Limb (tissue), 2 donors: ENCODE data around the gene ARL13B.
"Not testable (repeated sequence)": the region's sequence is repeated elsewhere in the genome, so short reads cannot be mapped to it uniquely, and the experiment has no call there.

ENCODE experiments used
- DNase-seq, 2 donors: peaks; one replicate each; pipeline ENCODE4 v3.0.0-alpha.2; 2016; ENCODE audit errors: extremely low spot score in 2 of 2

The ARL13B gene

GRCh38 chr3:94062513-94063404 is 82.8 kb downstream of the ARL13B start, which contains the start of the genes DHFR2 and NSUN3:
TSS of gene DHFR2 (minus strand) at chr3:94062916. CDS start at chr3:94061511, 1,405 bp downstream.
TSS of gene NSUN3 (plus strand) at chr3:94063061. CDS start at chr3:94063127, 66 bp downstream.
- peak; percentile 88 to 97 for DNase-seq

DNA sequence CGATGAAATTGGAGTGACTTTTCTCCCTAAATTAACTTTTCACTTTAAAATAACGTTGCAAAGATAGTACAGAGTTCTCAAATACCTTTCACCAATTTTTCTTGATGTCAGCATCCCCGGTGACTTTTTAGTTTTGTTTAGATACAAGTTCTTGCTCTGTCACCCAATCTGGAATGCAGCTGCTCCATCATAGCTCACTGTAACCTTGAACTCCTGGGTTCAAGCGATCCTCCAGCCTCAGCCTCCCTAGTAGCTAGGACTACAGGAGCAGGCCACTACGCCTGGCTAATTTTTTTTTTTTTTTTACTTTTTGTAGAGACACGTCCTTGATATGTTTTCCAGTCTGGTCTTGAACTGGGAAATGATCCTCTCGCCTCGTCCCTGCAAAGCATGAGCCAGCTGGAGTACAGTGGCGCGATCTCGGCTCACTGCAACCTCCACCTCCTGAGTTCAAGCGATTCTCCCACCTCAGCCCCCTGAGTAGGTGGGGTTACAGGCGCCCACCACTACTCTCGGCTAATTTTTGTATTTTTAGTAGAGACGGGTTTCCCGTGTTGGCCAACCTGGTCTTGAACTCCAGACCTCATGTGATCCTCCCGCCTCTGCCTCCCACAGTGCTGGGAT is 83.7 kb downstream of the ARL13B start:
- DNase-seq: no peak

GRCh38 chr3:94064243-94064860 is 84.4 kb downstream of the ARL13B start:
- no peak for DNase-seq

GRCh38 chr3:94065122-94065521 is 85.2 kb downstream of the ARL13B start:
- no peak for DNase-seq

DNA sequence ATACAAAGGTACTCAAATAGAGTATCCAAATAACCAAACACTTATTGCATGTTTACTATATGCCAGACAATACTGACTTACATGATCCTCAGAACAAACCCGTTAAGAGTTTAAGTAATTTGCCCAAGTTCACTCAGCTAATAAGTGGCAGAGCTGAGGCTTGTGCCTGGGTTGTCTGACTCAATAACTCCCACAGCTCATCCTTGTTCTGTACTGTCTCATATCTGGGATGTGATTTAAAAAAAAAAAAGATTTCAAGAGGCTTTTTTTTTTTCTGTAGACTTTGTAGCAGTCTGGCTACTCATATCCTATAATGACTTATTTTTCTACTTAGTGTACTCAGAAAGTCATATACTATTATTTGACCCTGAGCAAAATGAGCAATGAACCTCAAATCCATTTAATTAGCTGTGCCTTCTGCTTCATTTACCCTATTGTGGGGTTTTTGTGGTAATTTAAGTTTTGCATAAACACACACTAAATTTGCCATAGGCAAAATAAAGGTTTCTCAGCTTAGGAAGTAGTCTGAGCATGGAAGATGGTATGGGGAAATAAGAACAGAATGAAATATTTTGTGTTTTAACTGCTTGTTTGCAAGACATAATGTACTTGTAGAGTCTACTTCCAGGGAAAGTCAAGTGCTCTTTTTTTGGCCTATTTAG is 86.0 kb downstream of the ARL13B start:
- DNase-seq: no peak

DNA sequence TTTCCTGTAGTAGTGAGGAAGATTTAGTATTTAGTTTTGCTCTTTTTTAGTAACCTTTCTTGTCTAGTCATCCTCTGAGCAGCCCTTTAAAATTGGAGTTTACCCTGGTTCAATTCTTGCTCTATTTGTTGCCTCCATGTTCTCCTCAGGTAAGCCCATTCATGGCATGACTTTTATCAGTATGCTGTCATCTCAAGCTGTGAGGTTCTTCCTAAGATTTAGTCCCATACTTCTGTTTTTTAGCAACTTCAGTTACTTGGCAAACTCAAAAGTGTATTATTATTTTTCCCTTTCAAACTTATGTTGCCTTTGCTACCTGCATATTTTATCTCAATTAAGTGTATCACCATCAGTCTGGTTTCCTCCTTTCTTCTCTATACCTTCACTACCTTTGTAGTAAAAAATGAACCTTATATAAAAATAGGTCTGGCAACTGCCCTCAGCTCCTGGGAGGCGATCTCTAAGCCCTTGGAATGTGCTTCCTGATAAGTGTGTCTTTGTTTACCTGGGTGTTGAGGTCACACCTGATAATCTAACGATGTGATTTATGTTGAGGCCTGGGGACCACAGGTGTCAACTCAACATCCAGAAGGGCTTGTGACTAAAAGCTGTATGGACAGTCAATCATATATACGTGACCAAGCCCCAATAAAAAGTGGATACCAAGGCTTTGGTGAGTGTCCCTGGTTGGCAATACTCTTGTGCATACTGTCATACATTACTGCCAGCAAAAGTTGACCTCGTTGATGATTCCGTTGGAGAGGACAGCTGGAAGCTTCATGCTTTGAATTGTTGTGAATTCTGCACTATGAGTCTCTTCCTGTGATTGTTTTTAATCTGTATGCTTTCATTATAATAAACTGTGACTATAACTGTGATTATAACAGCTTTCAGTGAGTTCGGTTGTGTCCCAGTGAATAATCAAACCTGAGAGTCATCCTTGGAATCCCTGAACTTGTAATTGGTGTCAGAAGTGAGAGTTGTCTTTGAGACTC is 86.8 kb downstream of the ARL13B start:
- no peak for DNase-seq

- peak in 1 of 2 donors; percentile 51 for DNase-seq
Measured at GRCh38 chr3:94069194-94069813, 89.3 kb downstream of the ARL13B start.

DNA sequence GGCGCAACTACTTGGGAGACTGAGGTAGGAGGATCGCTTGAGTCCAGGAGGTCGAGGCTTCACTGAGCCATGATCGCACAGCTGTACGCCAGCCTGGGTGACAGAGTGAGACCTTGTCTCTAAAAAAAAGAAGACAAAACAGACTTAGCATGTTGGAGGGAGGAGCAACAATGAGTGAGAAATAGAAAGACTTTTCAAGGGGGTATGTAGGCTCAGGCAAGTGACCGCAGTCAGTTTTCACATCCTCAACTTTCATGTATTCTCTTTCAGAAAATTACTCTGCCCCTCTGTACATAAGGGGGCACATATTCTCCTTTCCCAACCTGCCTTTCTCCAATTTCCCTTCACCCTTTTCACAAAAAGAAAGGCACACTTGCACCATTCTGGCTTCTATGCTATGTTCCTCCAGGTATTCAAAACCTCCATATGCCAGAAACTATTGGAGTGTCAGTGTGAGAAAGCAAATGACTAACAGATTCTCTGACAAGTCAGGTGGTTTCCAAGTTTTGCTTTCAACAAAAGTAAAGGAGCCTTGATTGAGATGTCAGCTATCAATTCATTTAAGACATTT is 90.5 kb downstream of the ARL13B start:
- no peak for DNase-seq

DNA sequence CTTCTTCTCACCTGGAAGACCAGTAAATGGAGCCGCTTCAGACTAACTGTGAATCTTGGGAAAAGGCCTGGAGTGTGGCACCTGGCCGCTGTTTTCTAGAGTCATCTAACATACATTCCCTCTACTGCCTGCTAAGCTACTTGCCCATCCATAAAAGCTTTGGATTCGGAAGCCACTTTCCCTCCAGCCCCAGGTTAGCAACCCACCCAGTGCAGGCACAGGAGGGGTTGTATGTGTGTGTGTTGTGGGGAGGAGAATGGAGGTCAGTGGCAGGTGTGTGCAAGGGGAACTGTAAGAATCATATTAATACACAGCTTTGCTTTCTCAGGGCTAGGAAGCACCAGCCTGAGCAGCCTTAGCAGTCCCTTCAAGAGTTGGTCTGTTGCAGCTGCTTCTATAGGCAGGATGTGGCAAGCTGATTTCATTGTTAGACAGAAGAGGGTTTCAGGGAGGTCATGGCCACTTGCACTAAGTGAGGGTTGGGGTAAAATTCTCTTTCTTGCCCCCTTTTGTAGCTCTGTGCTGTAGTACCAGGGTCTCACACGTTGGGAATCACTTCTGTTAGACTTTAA is 91.8 kb downstream of the ARL13B start:
- DNase-seq: no peak

DNA sequence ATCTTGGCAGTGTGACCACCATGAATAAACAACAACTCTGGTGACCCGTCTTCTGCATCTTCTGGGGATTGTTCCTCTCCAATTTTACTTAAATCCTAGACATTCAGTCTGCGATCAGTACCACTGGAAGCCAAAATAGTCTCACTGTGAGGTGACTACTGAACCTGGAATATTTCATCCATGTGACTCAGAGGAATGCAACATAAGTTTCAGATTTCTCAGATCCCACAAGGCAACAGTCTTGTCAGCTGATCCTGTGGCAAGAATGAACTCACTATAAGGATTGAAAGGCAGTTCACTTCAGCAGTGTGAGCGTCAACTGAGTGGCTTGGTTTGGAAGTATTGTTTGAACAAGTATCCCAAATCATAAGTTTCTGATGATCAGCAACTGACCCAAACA is 96.1 kb downstream of the ARL13B start:
- no peak for DNase-seq

DNA sequence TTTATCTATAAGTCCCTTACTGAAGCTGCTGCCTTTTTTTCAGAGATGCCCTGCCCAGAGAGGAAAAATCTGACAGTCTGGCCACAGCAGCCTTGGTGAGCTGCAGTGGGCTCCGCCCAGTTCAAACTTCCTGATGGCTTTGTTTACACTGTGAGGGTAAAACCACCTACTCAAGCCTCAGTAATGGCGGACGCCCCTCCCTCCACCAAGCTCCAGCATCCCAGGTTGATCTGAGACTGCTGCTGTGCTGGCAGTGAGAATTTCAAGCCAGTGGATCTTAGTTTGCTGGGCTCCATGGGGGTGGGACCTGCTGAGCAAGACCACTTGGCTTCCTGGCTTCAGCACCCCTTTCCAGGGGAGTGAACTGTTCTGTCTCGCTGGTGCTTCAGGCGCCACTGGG is 100.6 kb downstream of the ARL13B start:
- not testable (repeated sequence) for DNase-seq

DNA sequence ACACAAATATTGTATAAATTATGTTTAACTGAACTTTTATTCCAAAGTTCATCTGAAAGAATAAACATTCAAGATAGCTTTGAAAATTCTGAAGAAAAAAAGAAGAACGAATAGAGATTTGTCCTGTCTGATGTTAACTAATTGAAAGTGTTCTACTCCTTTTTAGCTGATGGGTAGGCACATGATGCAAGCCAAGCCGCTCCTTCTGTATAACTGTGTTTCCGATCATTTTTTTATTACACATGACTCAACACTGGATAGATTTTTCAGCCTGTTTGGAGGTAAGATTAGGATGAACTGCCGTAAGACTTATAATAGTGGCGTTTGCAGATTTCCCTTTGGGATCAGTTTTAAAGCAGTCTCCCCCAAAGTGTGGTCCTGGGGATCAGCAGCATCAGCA is 101.9 kb downstream of the ARL13B start:
- no peak for DNase-seq

DNA sequence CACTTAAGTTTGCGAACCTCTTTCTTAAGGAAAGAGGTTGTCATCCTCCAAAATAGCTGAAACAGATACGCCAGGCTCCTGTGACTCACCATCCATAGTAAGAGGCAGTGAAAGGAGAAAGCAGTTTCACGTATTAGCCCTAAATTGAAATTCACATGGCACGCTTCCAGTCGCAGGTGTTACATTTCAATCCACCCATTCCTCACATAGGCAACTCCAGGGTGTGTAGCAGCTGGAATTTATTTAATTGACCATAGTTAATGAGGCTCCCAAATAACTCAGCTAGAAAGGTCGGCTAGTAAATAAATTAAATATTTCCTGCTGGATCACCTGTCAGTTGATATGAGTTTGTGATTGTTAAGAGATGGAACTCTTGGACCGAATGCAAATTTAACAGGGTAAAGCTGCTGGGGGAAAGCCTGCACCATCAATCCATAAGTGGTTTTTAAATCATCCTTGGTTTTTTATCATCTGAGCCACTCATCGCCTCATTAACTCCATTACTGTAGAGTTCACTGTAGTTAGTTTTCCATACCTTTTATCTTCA is 102.5 kb downstream of the ARL13B start:
- no peak for DNase-seq

DNA sequence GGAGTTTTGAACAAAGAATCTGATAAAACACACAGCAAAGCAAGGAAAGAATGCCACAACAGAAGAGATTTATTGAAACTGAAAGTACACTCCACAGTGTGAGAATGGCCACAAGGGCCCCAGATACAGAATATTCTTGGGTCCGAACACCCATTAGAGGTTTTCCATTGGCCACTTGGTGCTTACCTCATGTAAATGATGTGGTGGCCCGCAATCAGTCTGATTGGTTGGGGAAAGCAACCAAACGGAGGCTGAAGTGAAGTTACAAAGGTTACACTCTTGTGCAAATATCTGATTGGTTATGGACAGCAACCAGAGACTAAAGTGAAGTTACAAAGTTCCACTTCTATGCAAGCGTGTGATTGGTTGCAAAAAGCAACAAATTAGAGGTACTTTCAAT is 103.3 kb downstream of the ARL13B start:
- no peak for DNase-seq

- DNase-seq: no peak
Measured at GRCh38 chr3:94089126-94089525, 109.2 kb downstream of the ARL13B start.

DNA sequence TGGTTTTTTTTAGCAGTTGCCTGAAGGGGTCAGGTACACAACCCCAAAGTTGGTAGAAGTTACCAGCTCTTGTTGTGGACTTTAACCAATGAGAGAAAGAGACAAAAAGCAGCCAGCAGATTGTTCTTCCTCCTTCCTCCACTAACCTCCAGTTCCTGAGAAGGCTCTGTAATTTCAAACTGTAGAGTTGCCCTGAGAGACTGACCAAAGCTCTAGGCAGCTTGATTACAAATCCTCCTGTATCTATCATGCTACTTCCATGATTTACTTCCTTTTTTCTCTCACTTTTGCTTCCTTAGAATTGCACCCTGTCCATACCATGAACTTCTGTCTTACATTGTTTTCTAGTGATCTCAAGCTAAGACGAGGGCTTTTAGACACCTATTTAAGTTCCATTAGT is 112.1 kb downstream of the ARL13B start:
- no peak for DNase-seq

DNA sequence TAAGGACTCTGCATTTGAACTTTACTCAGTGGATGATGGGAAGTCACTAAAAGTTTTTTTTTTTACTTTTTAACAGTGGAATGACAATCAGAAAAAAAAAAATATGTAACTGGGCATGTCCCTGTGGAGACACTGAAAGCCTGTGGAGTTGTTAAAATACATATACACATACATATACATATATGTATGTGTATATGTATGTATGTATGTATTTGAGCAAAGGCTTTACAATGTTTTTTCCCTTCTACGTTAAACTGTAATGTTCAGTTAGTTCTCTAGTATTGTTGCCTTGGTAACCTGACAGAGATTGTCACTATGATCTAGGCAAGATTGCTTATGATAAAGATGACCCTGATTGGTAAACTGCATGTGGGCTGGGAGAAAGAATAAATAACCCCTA is 113.2 kb downstream of the ARL13B start:
- no peak for DNase-seq

- no peak for DNase-seq
Measured at GRCh38 chr3:94095111-94095510, 115.2 kb downstream of the ARL13B start.

- no peak for DNase-seq
Measured at GRCh38 chr3:94098452-94098851, 118.5 kb downstream of the ARL13B start.
